GM18508 (cell line): ENCODE results near the gene LCTL.

ENCODE experiments used
- ATAC-seq: cut with Tn5 transposase; IDR thresholded peaks from one replicate; pipeline ENCODE4 v1.9.1; 2021; ENCODE audit warnings: moderate number of reproducible peaks; ENCODE audit not compliant: insufficient read depth, unreplicated experiment

The LCTL gene

DNA sequence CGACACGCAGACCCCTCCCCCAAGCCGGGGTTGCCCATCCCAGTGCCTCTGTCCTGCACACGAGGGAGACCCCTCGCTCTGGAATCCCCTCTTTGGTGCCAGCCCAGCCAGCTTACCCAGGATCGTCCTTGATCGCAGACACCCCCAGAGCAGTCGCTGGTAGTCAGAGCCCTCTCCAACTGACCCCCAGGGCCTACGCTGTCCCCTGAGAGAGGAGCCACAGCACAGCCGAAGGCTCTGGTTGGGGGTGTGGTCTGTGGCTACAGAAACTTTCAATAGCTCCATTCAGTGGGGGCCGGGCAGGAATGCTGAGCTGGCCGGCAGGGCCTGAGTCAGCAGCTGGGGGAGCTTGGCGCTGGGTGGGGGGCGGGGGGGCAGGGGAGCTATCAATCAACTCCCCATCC, at the start of gene LCTL:
TSS of gene LCTL (minus strand) at position 258 of the 404 bp plus-strand sequence. CDS start 633 bp downstream, outside the sequence.
- ATAC-seq: no peak

DNA sequence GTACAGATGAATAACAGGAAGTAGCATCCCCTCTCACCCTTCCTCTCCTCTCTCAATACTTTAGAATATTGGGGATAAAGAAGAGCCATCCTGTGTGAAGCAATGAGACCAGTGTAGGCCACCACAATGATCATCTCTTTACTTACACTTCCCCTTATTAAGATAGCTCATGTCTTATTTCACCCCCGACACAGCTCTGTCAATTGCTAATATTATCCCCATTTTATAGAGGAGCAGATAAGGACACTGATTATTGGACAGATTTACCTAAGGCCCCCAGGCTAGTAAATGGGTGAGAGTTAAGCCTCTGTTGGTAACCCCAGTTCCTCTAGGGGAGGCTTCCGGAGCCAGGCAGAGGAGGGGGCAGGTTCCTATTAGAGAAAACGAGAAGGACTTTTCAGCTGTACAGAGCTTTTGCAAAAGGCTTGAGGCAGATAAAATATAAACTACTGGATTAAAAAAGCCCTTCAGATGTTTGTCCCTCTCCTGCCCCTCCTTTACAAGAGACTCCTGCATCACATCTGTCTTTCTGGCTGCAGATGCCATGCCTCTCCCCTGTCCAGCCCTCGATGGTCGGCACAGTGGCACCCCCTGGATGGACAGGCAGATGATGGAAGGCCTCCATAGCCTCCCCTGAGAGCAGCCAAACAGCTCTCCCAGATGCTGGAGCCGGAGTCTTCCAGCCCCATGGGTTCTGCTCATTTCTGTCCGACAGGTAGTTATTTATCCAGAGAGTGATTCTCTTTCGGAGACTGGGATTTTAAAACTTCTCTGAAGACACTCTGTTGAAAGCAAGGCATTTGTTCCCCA, 49.4 kb upstream of the LCTL start:
- no peak for ATAC-seq

GRCh38 chr15:66614456-66614855, 48.7 kb upstream of the LCTL start:
- no peak for ATAC-seq

DNA sequence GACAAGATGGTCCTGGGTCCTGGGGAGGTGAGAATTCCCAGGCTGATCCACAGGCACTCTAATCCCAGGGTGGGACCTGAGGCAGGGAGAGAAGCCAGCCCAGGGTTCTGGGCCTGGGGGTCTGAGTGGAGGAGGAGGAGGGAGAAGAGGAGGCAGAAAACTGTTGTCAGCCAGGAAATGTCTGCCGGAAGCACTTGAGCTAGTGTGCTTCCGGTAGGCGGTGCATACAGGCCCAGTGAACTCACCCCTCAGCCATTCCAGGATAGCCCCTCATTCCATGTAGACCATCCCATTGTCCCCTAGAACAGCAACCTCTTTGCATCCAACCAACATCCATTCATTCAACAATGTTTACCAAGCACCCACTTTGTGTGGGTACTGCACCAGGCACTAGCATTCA, 47.9 kb upstream of the LCTL start:
- no peak for ATAC-seq

DNA sequence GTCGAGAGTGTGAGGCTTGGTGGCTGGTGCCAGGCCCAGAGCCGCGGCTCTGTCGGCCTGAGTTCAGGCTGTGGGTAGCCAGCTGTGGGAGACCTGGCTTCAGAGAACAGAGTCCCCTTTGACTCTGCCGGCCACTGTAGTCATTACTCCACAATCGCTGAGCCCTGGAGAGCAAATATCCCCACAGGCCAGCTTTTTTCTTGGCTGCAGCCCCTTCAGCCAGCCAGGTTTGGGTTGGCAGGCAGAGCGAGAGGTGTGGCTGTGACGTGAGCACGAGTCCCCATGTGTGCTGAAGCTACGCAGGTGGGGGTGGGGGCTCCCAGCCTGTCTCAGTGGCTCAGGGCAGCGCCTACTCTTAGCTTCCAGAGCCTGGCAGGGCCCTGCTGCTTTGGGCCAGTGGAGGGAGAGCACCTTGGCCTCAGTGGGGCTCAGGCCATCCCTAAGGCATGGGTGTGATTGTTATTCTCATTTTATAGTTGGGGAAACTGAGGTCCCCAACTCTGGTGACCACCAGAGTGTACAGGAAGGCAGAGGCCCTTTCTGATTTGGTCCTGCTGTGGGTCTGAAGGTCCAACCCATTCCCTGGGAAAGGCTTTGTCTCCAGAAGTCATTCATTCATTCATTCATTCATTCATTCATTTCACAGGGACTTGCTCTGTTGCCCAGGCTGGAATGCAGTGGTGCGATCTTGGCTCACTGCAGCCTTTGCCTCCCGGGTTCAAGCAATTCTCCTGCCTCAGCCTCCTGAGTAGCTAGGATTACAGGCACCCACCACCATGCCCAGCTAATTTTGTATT, 45.7 kb upstream of the LCTL start:
- ATAC-seq: no peak

DNA sequence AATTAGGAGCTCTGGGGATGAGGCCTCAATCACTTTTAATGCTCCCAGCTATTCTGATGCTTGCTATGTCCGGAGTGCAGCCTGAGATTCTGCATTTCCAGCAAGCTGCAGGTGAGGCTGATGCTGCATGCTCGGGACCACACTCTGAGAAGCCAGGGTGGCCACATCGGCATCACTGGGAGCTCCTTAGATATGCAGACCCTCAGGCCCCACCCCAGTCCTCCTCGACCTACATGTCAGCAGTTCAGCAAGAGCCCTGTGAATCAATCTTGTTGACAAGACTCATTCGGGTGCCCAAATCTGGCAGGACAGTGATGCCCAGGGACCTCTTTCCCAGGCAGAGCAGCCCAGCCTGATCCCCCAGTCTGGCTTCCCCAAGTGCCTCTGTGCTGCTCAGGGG, 44.1 kb upstream of the LCTL start:
- no peak for ATAC-seq

DNA sequence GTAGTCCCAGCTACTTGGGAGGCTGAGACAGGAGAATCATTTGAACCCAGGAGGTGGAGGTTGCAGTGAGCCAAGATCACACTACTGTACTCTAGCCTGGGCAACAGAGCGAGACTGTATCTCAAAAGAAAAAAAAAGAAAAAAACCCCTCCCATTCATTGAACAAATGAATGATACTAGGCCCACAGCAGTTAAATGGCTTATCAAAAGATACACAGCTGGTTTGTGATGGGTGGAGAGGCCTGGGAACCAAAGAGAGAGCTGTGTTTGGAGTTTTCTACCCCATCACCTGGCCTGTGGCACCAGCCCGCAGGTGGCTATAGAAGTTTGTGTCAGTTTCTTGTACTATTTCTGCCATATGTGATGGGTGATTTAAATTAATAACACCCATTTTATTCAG, 43.1 kb upstream of the LCTL start:
- no peak for ATAC-seq

DNA sequence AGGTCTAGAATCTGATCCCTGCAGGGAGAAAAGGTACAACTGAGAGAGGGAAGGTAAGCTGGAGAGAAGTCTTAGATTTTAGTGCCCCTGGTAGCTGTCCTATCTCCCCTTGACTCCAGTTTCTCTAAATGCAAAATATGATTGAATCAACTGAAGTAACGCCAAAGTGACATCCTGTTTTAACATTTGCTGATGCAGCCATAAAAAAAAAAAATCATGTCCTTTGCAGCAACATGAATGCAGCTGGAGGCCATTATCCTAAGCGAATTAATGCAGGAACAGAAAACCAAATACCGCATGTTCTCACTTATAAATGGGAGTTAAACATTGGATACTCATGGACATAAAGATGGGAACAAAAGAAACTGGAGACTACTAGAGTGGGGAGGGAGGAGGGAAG, 42.4 kb upstream of the LCTL start:
- ATAC-seq: no peak

GRCh38 chr15:66603301-66604179, 37.7 kb upstream of the LCTL start:
- no peak for ATAC-seq

- no peak for ATAC-seq
Observed at GRCh38 chr15:66601521-66601920, 35.7 kb upstream of the LCTL start.

GRCh38 chr15:66600240-66600627, 34.4 kb upstream of the LCTL start:
- ATAC-seq: no peak

GRCh38 chr15:66599536-66600239, 33.9 kb upstream of the LCTL start:
- no peak for ATAC-seq

GRCh38 chr15:66598095-66598815, 32.5 kb upstream of the LCTL start:
- ATAC-seq: no peak

- ATAC-seq: no peak
Observed at GRCh38 chr15:66595931-66596545, 30.2 kb upstream of the LCTL start.

- no peak for ATAC-seq
Observed at GRCh38 chr15:66595332-66595731, 29.5 kb upstream of the LCTL start.

- no peak for ATAC-seq
Observed at GRCh38 chr15:66594836-66595235, 29.0 kb upstream of the LCTL start.

DNA sequence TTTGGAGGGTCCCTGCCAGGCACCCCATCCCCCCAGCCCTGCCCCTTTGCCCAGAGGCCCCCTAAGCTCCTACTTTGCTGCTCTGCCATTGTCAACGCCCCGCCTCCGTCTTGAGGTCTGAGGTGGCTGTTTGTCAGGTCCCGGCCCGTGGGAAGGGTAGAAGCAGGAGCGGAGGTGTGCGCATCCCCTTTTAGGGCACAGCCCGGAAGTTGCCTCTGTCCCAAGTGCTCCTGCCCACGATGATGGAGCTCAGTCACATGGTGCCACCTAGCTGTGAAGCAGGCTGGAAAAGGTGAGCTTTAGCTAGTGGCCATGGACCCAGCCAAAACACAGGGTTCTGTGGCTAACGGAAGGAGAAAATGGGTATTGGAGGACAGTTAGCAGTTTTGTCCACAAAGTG, 28.5 kb upstream of the LCTL start:
- no peak for ATAC-seq

DNA sequence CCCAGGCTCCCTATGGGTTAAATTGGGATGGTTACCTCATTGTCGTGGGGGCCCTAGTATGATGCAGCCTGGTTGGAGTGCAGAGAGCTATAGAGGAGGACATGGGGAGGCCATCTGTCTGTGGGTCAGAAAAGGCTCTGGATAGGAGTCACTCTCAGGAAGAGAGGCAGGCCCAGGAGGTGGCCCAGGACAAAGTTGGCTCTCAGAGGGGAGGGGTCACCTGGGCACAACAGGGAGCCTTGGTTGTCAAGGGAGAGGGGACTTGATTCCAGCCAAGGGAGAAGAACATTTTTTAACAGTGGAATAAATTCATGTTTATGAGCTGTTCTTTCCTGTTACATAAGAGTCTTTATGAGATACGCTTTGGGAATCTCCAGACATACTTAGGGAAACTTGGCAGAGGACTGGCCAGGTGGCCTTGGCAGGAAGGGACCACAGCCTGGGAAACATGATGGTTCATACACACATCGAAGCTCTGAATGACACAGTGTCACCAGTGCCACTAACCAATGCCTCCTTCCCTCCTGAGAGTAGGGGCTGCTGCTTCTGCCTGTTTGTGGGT, 27.5 kb upstream of the LCTL start:
- no peak for ATAC-seq
